Occipital lobe (tissue), 2 donors: ENCODE measurements around the gene EML2. TPM values are rescaled to one million over a fixed set of nuclear protein-coding genes. Genes with fewer than 3 reads are reported as not detected.
"Not testable (repeated sequence)": the region's sequence is repeated elsewhere in the genome, so short reads cannot be mapped to it uniquely, and the experiment has no call there.

Experiments used
- DNase-seq: peaks from one replicate; lab custom pipeline; 2025; lab: John Stamatoyannopoulos, UW
- total RNA-seq: library from RNA; depleted of rRNA; stranded (reverse); fragments of >200 nt; gene quantifications from one replicate; pipeline ENCODE4 v1.2.3, GENCODE V29; 2014

EML2 gene
- total RNA-seq, 1 donor from 2014 or later, result 15.8 TPM

GRCh38 chr19:45650722-45651121, 11.5 kb upstream of the EML2 start:
- no peak for DNase-seq

- no peak for DNase-seq
Observed at GRCh38 chr19:45646345-45646698, 7.1 kb upstream of the EML2 start.

- DNase-seq, result peak; percentile 96
Observed at GRCh38 chr19:45645631-45646344, 6.6 kb upstream of the EML2 start.

GRCh38 chr19:45645068-45645630, 6.0 kb upstream of the EML2 start:
- DNase-seq, result no peak

- DNase-seq, result peak; percentile 15
Observed at GRCh38 chr19:45643927-45644771, 5.0 kb upstream of the EML2 start.

GRCh38 chr19:45643024-45643926, 4.1 kb upstream of the EML2 start:
- peak; percentile 79 for DNase-seq

GRCh38 chr19:45641274-45642105, 2.3 kb upstream of the EML2 start:
- DNase-seq, result peak; percentile 8

- DNase-seq, result no peak
Observed at GRCh38 chr19:45640849-45641273, 1.7 kb upstream of the EML2 start.

- no peak for DNase-seq
Observed at GRCh38 chr19:45637890-45638667, 1.1 kb downstream of the EML2 start.

GRCh38 chr19:45636902-45637301, 2.3 kb downstream of the EML2 start:
- DNase-seq, result no peak

- no peak for DNase-seq
Observed at GRCh38 chr19:45636275-45636674, 2.9 kb downstream of the EML2 start.

- DNase-seq, result no peak
Observed at GRCh38 chr19:45632468-45633196, 6.6 kb downstream of the EML2 start.

GRCh38 chr19:45630463-45630862, 8.7 kb downstream of the EML2 start:
- DNase-seq, result no peak

GRCh38 chr19:45629704-45630103, 9.5 kb downstream of the EML2 start:
- no peak for DNase-seq

GRCh38 chr19:45628219-45628618, 11.0 kb downstream of the EML2 start:
- DNase-seq, result not testable (repeated sequence)

- no peak for DNase-seq
Observed at GRCh38 chr19:45623984-45624383, 15.2 kb downstream of the EML2 start.

- no peak for DNase-seq
Observed at GRCh38 chr19:45621976-45622503, 17.2 kb downstream of the EML2 start.

GRCh38 chr19:45621389-45621788, 17.8 kb downstream of the EML2 start:
- no peak for DNase-seq

GRCh38 chr19:45616704-45617017, 22.5 kb downstream of the EML2 start:
- DNase-seq, result no peak
